EL (cell line): ENCODE results near the gene KLF7.
"Not testable (repeated sequence)": the region's sequence is repeated elsewhere in the genome, so short reads cannot be mapped to it uniquely, and the experiment has no call there.

ENCODE experiments used
- DNase-seq: peaks from one replicate; pipeline ENCODE4 v3.0.0-alpha.2; 2016

The KLF7 gene

GRCh38 chr2:207051385-207051965, 114.3 kb downstream of the KLF7 start:
- DNase-seq, result peak; percentile 45

- DNase-seq, result no peak
Measured at GRCh38 chr2:207049122-207049521, 116.6 kb downstream of the KLF7 start.

- peak; percentile 39 for DNase-seq
Measured at GRCh38 chr2:207048416-207048815, 117.3 kb downstream of the KLF7 start.

GRCh38 chr2:207046724-207047123, 119.0 kb downstream of the KLF7 start:
- peak; percentile 33 for DNase-seq

GRCh38 chr2:207045531-207045930, 120.2 kb downstream of the KLF7 start:
- DNase-seq, result no peak

- no peak for DNase-seq
Measured at GRCh38 chr2:207044379-207045362, 121.1 kb downstream of the KLF7 start.

GRCh38 chr2:207042841-207043240, 122.9 kb downstream of the KLF7 start:
- DNase-seq, result no peak

- DNase-seq, result no peak
Measured at GRCh38 chr2:207041786-207042554, 123.8 kb downstream of the KLF7 start.

- no peak for DNase-seq
Measured at GRCh38 chr2:207041279-207041678, 124.5 kb downstream of the KLF7 start.

- DNase-seq, result no peak
Measured at GRCh38 chr2:207040696-207041095, 125.1 kb downstream of the KLF7 start.

GRCh38 chr2:207039225-207039624, 126.5 kb downstream of the KLF7 start:
- DNase-seq, result no peak

- DNase-seq, result no peak
Measured at GRCh38 chr2:207038299-207038698, 127.4 kb downstream of the KLF7 start.

- peak; percentile 21 for DNase-seq
Measured at GRCh38 chr2:207037896-207038295, 127.9 kb downstream of the KLF7 start.

GRCh38 chr2:207037023-207037422, 128.7 kb downstream of the KLF7 start:
- not testable (repeated sequence) for DNase-seq

- DNase-seq, result no peak
Measured at GRCh38 chr2:207035875-207036274, 129.9 kb downstream of the KLF7 start.

- DNase-seq, result no peak
Measured at GRCh38 chr2:207032490-207032889, 133.3 kb downstream of the KLF7 start.
